IMR-90 (cell line): ENCODE measurements around the gene CHCHD1. TPM values are rescaled to one million over a fixed set of nuclear protein-coding genes. Genes with fewer than 3 reads are reported as not detected.

ENCODE experiments used
- ATAC-seq: fragments of 200-7000 bp; cut with Tn5 transposase; 2 replicates; pipeline ENCODE4 v1.9.1; 2020; ENCODE audit warnings: low read depth, mild to moderate bottlenecking, moderate library complexity
- BruUV-seq: library from RNA; stranded (reverse); fragments of 400-500 nt; replicated peaks from 2 replicates; lab custom pipeline; 2021; lab: Mats Ljungman, UMichigan
- CTCF ChIA-PET: fragments of 300-600 bp; formaldehyde crosslinking; extraction: SDS; loops from one replicate; lab custom pipeline; 2021; ENCODE audit warnings: antibody characterized with exemption; lab: Yijun Ruan, JAX
- POLR2A ChIA-PET: fragments of 300-600 bp; sonication (Branson Sonifier 250); formaldehyde crosslinking; loops from one replicate; lab custom pipeline; 2022; ENCODE audit warnings: antibody characterized with exemption; ENCODE audit not compliant: unreplicated experiment; lab: Charles Lee
- DNase-seq: peaks from one replicate; pipeline ENCODE4 v3.0.0; 2013
- H2AFZ ChIP-seq: replicated peaks from 2 replicates; pipeline ENCODE3; 2013; ENCODE audit warnings: low read length, mild to moderate bottlenecking; ENCODE audit not compliant: poor library complexity
- H2AK5ac ChIP-seq: 2 replicates; pipeline ENCODE4 v1.6.1; 2013; ENCODE audit warnings: low read depth, low read length, inconsistent platforms
- H2AK9ac ChIP-seq: replicated peaks from 2 replicates; pipeline ENCODE3; 2013; ENCODE audit warnings: mild to moderate bottlenecking, low read depth, low read length, moderate library complexity; ENCODE audit not compliant: poor library complexity
- H2BK120ac ChIP-seq: 2 replicates; pipeline ENCODE4 v1.6.1; 2013; ENCODE audit warnings: low read depth, low read length, inconsistent platforms
- H2BK15ac ChIP-seq: 3 replicates; pipeline ENCODE4 v1.6.1; 2013; ENCODE audit warnings: low read depth, low read length, inconsistent platforms
- H2BK20ac ChIP-seq: 2 replicates; pipeline ENCODE4 v1.6.1; 2013; ENCODE audit warnings: low read depth, mild to moderate bottlenecking, inconsistent platforms, low read length, moderate library complexity
- H2BK5ac ChIP-seq: 2 replicates; pipeline ENCODE4 v1.6.1; 2013; ENCODE audit warnings: mild to moderate bottlenecking, low read depth, low read length, inconsistent platforms; ENCODE audit not compliant: poor library complexity, severe bottlenecking
- H3K14ac ChIP-seq: replicated peaks from 2 replicates; pipeline ENCODE4 v1.6.1; 2013; ENCODE audit warnings: low read depth, low read length, inconsistent platforms
- H3K18ac ChIP-seq: 2 replicates; pipeline ENCODE4 v1.6.1; 2013; ENCODE audit warnings: low read depth, low read length, control low read depth
- H3K23ac ChIP-seq: 2 replicates; pipeline ENCODE4 v1.6.1; 2013; ENCODE audit warnings: low read depth, low read length, inconsistent platforms
- H3K27ac ChIP-seq: 2 replicates; pipeline ENCODE4 v1.5.1; 2013; ENCODE audit warnings: mild to moderate bottlenecking, control low read depth, low read length; ENCODE audit not compliant: insufficient read depth
- H3K27me3 ChIP-seq: 2 replicates; pipeline ENCODE4 v1.6.1; 2013; ENCODE audit warnings: low read length; ENCODE audit not compliant: control insufficient read depth, insufficient read depth
- H3K36me3 ChIP-seq: 2 replicates; pipeline ENCODE4 v1.6.1; 2013; ENCODE audit warnings: low read length, mixed read lengths; ENCODE audit not compliant: control insufficient read depth, insufficient read depth
- H3K4ac ChIP-seq: 2 replicates; pipeline ENCODE4 v1.6.1; 2013; ENCODE audit warnings: low read depth, low read length, inconsistent platforms
- H3K4me1 ChIP-seq: 2 replicates; pipeline ENCODE4 v1.6.1; 2013; ENCODE audit warnings: low read length, mixed read lengths; ENCODE audit not compliant: control insufficient read depth, insufficient read depth
- H3K4me2 ChIP-seq: 2 replicates; pipeline ENCODE4 v1.6.1; 2013; ENCODE audit warnings: low read depth, mild to moderate bottlenecking, control low read depth, low read length, moderate library complexity
- H3K4me3 ChIP-seq: 2 replicates; pipeline ENCODE4 v1.5.1; 2013; ENCODE audit warnings: low read depth, mild to moderate bottlenecking, control low read depth, low read length, moderate library complexity; ENCODE audit not compliant: insufficient read depth
- H3K56ac ChIP-seq: 2 replicates; pipeline ENCODE4 v1.6.1; 2013; ENCODE audit warnings: low read length, inconsistent platforms; ENCODE audit not compliant: insufficient read depth; ENCODE audit errors: extremely low read depth
- H3K79me1 ChIP-seq, 2 experiments: 2 replicates each; pipeline ENCODE4 v1.6.1; 2013; ENCODE audit warnings: low read length in 2 of 2, inconsistent platforms in 1 of 2, low read depth in 1 of 2
- H3K9ac ChIP-seq: 2 replicates; pipeline ENCODE4 v1.6.1; 2013; ENCODE audit warnings: low read depth, low read length, control low read depth
- H3K9me1 ChIP-seq: 2 replicates; pipeline ENCODE4 v1.6.1; 2013; ENCODE audit warnings: low read length, inconsistent platforms; ENCODE audit not compliant: insufficient read depth
- H3K9me3 ChIP-seq: 2 replicates; pipeline ENCODE4 v1.6.1; 2013; ENCODE audit warnings: low read length; ENCODE audit not compliant: control insufficient read depth, insufficient read depth
- H4K20me1 ChIP-seq: 2 replicates; pipeline ENCODE4 v1.6.1; 2013; ENCODE audit warnings: low read length, inconsistent platforms; ENCODE audit not compliant: insufficient read depth
- H4K5ac ChIP-seq: 2 replicates; pipeline ENCODE4 v1.6.1; 2013; ENCODE audit warnings: mild to moderate bottlenecking, low read depth, low read length, control low read depth
- H4K8ac ChIP-seq, 2 experiments: 2 replicates each; pipeline ENCODE4 v1.6.1; 2013; ENCODE audit warnings: low read depth in 2 of 2, low read length in 2 of 2, control low read depth in 1 of 2, inconsistent platforms in 1 of 2
- H4K91ac ChIP-seq: 2 replicates; pipeline ENCODE4 v1.6.1; 2013; ENCODE audit warnings: low read depth, low read length, inconsistent platforms; ENCODE audit not compliant: insufficient read depth
- BHLHE40 ChIP-seq: fragments of 150-350 bp; IDR thresholded peaks from 2 replicates; pipeline ENCODE4 v1.6.1; 2016; ENCODE audit warnings: mild to moderate bottlenecking, low read depth, low read length
- CEBPB ChIP-seq: IDR thresholded peaks from 2 replicates; pipeline ENCODE4 v1.6.1; 2012; ENCODE audit warnings: low read depth, low read length, improper control_type of control experiment
- CHD1 ChIP-seq: IDR thresholded peaks from 2 replicates; pipeline ENCODE4 v1.6.1; 2012; ENCODE audit warnings: low read depth, low read length, improper control_type of control experiment
- FOS ChIP-seq: fragments of 150-350 bp; IDR thresholded peaks from 2 replicates; pipeline ENCODE4 v1.6.1; 2016; ENCODE audit warnings: low read depth, low read length
- MAZ ChIP-seq: IDR thresholded peaks from 2 replicates; pipeline ENCODE4 v1.6.1; 2012; ENCODE audit warnings: low read depth, mild to moderate bottlenecking, low read length, improper control_type of control experiment, moderate library complexity, borderline replicate concordance
- MXI1 ChIP-seq: IDR thresholded peaks from 2 replicates; pipeline ENCODE4 v1.6.1; 2012; ENCODE audit warnings: low read depth, mild to moderate bottlenecking, low read length, moderate library complexity, borderline replicate concordance
- RFX5 ChIP-seq: IDR thresholded peaks from 2 replicates; pipeline ENCODE4 v1.8.0; 2012; ENCODE audit warnings: low read depth, mild to moderate bottlenecking, low read length, moderate library complexity
- SMC3 ChIP-seq: fragments of 150-350 bp; IDR thresholded peaks from 2 replicates; pipeline ENCODE4 v1.6.1; 2016; ENCODE audit warnings: low read depth, mild to moderate bottlenecking, antibody characterized with exemption, low read length, moderate library complexity
- USF2 ChIP-seq: fragments of 150-350 bp; IDR thresholded peaks from 2 replicates; pipeline ENCODE4 v1.6.1; 2017; ENCODE audit warnings: mild to moderate bottlenecking, antibody characterized with exemption, low read length, low read depth
- WGBS, 2 experiments: methylation state at CpG; one replicate each; pipeline versions ENCODE4 v1.1.5 to v1.1.7; 2013; ENCODE audit warnings: missing lambda C conversion rate in 2 of 2; ENCODE audit not compliant: insufficient read length in 1 of 2; ENCODE audit errors: extremely low coverage in 2 of 2; 5-methylcytosine and 5-hydroxymethylcytosine counted together
- dilution Hi-C: fragments of 300-500 bp; cut with HindIII; formaldehyde crosslinking; loops from one replicate; pipeline ENCODE4 v1.14.3; 2018; ENCODE audit warnings: low sequenced_read_pairs; ENCODE audit not compliant: unreplicated experiment
- in situ Hi-C: fragments of 300-500 bp; cut with MboI; formaldehyde crosslinking; loops from 3 replicates; pipeline ENCODE4 v1.14.3; 2019; ENCODE audit warnings: low sequenced_read_pairs, inconsistent platforms, mixed read lengths
- intact Hi-C: fragments of 100-400 bp; cut with micrococcal nuclease; formaldehyde crosslinking; loops from 2 replicates; pipeline ENCODE4 v1.10.0; 2022
- polyA plus RNA-seq, 3 experiments: library from polyadenylated mRNA; depleted of rRNA; stranded (reverse); fragments of >200 nt; gene quantifications; 2 replicates each; pipeline ENCODE4 v1.2.3, GENCODE V29; 2012; ENCODE audit warnings: low replicate concordance in 1 of 3
- total RNA-seq: library from RNA; depleted of rRNA; stranded (reverse); fragments of >200 nt; gene quantifications from 2 replicates; pipeline ENCODE4 v1.2.3, GENCODE V29; 2012
- TF ChIP-seq, protein P1 (sequence below): conservative IDR thresholded peaks from 2 replicates; pipeline ENCODE4 v1.5.1; 2012; ENCODE audit warnings: mild to moderate bottlenecking, low read depth, low read length, improper control_type of control experiment

The CHCHD1 gene
- total and polyA plus RNA-seq, 2 of the 4 experiments (the other 2 are of a cell fraction), result 11.5 to 21.0 TPM

- TF ChIP-seq MAZ (peak; percentile 88), SMC3 (no peak), BHLHE40 (no peak)
Observed at GRCh38 chr10:73743905-73744663, 37.8 kb upstream of the CHCHD1 start, which contains the start of gene SEC24C (continued).

GRCh38 chr10:73744664-73744975 is 37.2 kb upstream of the CHCHD1 start:
- Histone ChIP-seq H3K9ac (peak overlapping the region; percentile 86), H4K20me1 (peaks cover 7% of the 10 kb centered on the region; the same call in 1 of the 2 replicates), H4K8ac (peak overlapping the region; percentile 85 to 95), H3K36me3 (peaks cover 10% of the 10 kb centered on the region), H3K27ac (peak overlapping the region; percentile 95), H3K23ac (peak overlapping the region; percentile 54; the same call in 1 of the 2 replicates), H4K5ac (peak overlapping the region; percentile 17), H3K4ac (peak overlapping the region; percentile 83), H4K91ac (peak overlapping the region; percentile 70), H2AK5ac (peak overlapping the region; percentile 65), H3K14ac (peak overlapping the region; percentile 82), H2BK120ac (peak overlapping the region; percentile 40; the same call in 1 of the 2 replicates), H2BK20ac (no peak overlapping the region), H3K27me3 (no peaks in the 10 kb centered on the region), H3K4me2 (peak overlapping the region; percentile 100), H3K4me3 (peak overlapping the region; percentile 86), H2AFZ (peak overlapping the region; percentile 89), H3K56ac (peak overlapping the region; percentile 78), H3K9me3 (no peaks in the 10 kb centered on the region), H3K9me1 (peaks cover 3% of the 10 kb centered on the region; the same call in 1 of the 2 replicates), H3K4me1 (peaks cover 2% of the 10 kb centered on the region; the same call in 1 of the 2 replicates), H3K79me1 (peaks cover 25 to 67% of the 10 kb centered on the region in 2 experiments), H2AK9ac (peak overlapping the region; percentile 99), H2BK15ac (no peak overlapping the region), H2BK5ac (peak overlapping the region; percentile 61), H3K18ac (peak overlapping the region; percentile 4; the same call in 1 of the 2 replicates)
- intact Hi-C loops (loop anchor here (1.0 to 10.0 kb wide), 3 partner anchors 28 to 220 kb away; a partner anchor contains a TSS), in situ Hi-C loops (no loop called here), dilution Hi-C loops (no loop called here)
- ChIA-PET CTCF (interaction anchor here (1.8 kb wide), 1 partner anchor 21 kb away, joined by 4 read pairs; no protein-coding TSS in a partner anchor), POLR2A (interaction anchor here (0.7 kb wide), 1 partner anchor 37 kb away, joined by 4 read pairs; the partner anchor contains the start of gene CHCHD1)
- WGBS, 2 experiments, result 0% methylated on average over 3 of the region's 10 CpGs; no CpG with 5 or more reads in 1 of the 2 experiments
- BruUV-seq, result TSS peak; percentile 36
- DNase-seq (peak; percentile 58), ATAC-seq (peak; percentile 70)
- TF ChIP-seq CEBPB (no peak), FOS (no peak), MAZ (no peak), BHLHE40 (no peak), RFX5 (no peak), MXI1 (no peak), USF2 (no peak), CHD1 (no peak)
- TF ChIP-seq, protein P1, sequence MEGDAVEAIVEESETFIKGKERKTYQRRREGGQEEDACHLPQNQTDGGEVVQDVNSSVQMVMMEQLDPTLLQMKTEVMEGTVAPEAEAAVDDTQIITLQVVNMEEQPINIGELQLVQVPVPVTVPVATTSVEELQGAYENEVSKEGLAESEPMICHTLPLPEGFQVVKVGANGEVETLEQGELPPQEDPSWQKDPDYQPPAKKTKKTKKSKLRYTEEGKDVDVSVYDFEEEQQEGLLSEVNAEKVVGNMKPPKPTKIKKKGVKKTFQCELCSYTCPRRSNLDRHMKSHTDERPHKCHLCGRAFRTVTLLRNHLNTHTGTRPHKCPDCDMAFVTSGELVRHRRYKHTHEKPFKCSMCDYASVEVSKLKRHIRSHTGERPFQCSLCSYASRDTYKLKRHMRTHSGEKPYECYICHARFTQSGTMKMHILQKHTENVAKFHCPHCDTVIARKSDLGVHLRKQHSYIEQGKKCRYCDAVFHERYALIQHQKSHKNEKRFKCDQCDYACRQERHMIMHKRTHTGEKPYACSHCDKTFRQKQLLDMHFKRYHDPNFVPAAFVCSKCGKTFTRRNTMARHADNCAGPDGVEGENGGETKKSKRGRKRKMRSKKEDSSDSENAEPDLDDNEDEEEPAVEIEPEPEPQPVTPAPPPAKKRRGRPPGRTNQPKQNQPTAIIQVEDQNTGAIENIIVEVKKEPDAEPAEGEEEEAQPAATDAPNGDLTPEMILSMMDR, result no peak
